HG03103 (cell line): Measurements from ENCODE around the gene ABHD16A.
"Not testable (repeated sequence)": the region's sequence is repeated elsewhere in the genome, so short reads cannot be mapped to it uniquely, and the experiment has no call there.

Experiments
- ATAC-seq: cut with Tn5 transposase; IDR thresholded peaks from one replicate; pipeline ENCODE4 v1.9.1; 2021; ENCODE audit warnings: low read depth; ENCODE audit not compliant: unreplicated experiment

ABHD16A gene

GRCh38 chr6:31715022-31715958 is 12.2 kb upstream of the ABHD16A start, which contains the start of gene LY6G6D:
LY6G6D (plus strand) TSS chr6:31715348; CDS start chr6:31715356, 8 bp downstream.
- ATAC-seq: no peak

GRCh38 chr6:31713991-31714684 is 11.0 kb upstream of the ABHD16A start:
- ATAC-seq: no peak

GRCh38 chr6:31713465-31713864 is 10.3 kb upstream of the ABHD16A start:
- ATAC-seq: no peak

GRCh38 chr6:31712296-31712695 is 9.2 kb upstream of the ABHD16A start:
- no peak for ATAC-seq

- ATAC-seq: no peak
These were observed 8.1 kb upstream of the ABHD16A start for GRCh38 chr6:31711233-31711632.

GRCh38 chr6:31710523-31711219 is 7.5 kb upstream of the ABHD16A start:
- ATAC-seq: no peak

- ATAC-seq: not testable (repeated sequence)
These were observed 6.0 kb upstream of the ABHD16A start for GRCh38 chr6:31709157-31709556.

- no peak for ATAC-seq
These were observed 5.1 kb upstream of the ABHD16A start for GRCh38 chr6:31708224-31708623.

GRCh38 chr6:31707701-31708100 is 4.6 kb upstream of the ABHD16A start:
- no peak for ATAC-seq

- no peak for ATAC-seq
These were observed 3.5 kb upstream of the ABHD16A start, which contains the start of gene LY6G6F for GRCh38 chr6:31706599-31706998. LY6G6F (plus strand) TSS chr6:31706866; CDS start chr6:31706907, 41 bp downstream.

GRCh38 chr6:31705931-31706330 is 2.8 kb upstream of the ABHD16A start:
- no peak for ATAC-seq

- ATAC-seq: no peak
These were observed 712 bp downstream of the ABHD16A start for GRCh38 chr6:31702405-31702818.

GRCh38 chr6:31701666-31702404 is 1.3 kb downstream of the ABHD16A start:
- ATAC-seq: no peak

- no peak for ATAC-seq
These were observed 2.3 kb downstream of the ABHD16A start for GRCh38 chr6:31700740-31701401.

GRCh38 chr6:31697555-31697954 is 5.6 kb downstream of the ABHD16A start:
- no peak for ATAC-seq

GRCh38 chr6:31693535-31693934 is 9.6 kb downstream of the ABHD16A start:
- ATAC-seq: no peak

- ATAC-seq: no peak
These were observed 10.2 kb downstream of the ABHD16A start for GRCh38 chr6:31692886-31693285.

- ATAC-seq: no peak
These were observed 10.8 kb downstream of the ABHD16A start for GRCh38 chr6:31692353-31692752.

GRCh38 chr6:31691564-31692108 is 11.5 kb downstream of the ABHD16A start:
- ATAC-seq: no peak
